ENCODE data around the gene NR2C2. TPM values are rescaled to one million over a fixed set of nuclear protein-coding genes. Genes with fewer than 3 reads are reported as not detected.

The NR2C2 gene
- total RNA-seq, 1 experiment from 2014 or later = 50.8 TPM

DNA sequence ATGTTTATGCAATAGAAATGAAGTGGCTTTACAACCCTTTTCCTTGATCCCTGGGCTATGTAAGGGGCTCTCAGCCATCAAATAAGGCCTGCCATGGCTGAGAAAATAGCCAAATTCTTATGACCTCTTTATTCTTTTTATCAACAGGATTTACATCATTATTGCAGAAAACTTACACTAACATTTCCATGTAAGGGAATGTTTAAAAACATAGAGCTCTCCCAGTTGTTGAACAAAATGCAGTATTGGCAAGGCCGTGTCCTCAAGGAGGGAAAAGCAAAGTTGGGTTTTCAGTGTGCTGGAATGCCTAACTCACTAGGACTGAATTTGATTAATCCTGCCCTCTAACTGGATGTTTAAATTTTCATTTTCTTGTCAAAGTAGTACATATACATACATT, 22.3 kb downstream of the NR2C2 start:
- Mint-ChIP-seq H3K9me3 (peaks cover 15% of the 10 kb centered on the region), H3K4me1 (0 out of 2 replicates have a peak, but pooled peaks cover 4% of the 10 kb centered on the region), H3K27me3 (ENCODE audit: low read depth) (no peaks in the 10 kb centered on the region), H3K36me3 (peaks cover 45% of the 10 kb centered on the region), H3K27ac (no peak overlapping the region), H3K4me3 (no peak overlapping the region)
- TF ChIP-seq TCF7 (CRISPR knock-in tag; IDR thresholded peaks at IDR 0.05; ENCODE audit: low read depth) (no peak), ESRRA (CRISPR knock-in tag; IDR thresholded peaks at IDR 0.05; ENCODE audit: borderline replicate concordance) (no peak), NFYB (CRISPR knock-in tag; conservative IDR thresholded peaks at IDR 0.05; ENCODE audit: low read depth) (no peak), PRRX2 (CRISPR knock-in tag; IDR thresholded peaks at IDR 0.05) (no peak)
- TF ChIP-seq, protein P1, sequence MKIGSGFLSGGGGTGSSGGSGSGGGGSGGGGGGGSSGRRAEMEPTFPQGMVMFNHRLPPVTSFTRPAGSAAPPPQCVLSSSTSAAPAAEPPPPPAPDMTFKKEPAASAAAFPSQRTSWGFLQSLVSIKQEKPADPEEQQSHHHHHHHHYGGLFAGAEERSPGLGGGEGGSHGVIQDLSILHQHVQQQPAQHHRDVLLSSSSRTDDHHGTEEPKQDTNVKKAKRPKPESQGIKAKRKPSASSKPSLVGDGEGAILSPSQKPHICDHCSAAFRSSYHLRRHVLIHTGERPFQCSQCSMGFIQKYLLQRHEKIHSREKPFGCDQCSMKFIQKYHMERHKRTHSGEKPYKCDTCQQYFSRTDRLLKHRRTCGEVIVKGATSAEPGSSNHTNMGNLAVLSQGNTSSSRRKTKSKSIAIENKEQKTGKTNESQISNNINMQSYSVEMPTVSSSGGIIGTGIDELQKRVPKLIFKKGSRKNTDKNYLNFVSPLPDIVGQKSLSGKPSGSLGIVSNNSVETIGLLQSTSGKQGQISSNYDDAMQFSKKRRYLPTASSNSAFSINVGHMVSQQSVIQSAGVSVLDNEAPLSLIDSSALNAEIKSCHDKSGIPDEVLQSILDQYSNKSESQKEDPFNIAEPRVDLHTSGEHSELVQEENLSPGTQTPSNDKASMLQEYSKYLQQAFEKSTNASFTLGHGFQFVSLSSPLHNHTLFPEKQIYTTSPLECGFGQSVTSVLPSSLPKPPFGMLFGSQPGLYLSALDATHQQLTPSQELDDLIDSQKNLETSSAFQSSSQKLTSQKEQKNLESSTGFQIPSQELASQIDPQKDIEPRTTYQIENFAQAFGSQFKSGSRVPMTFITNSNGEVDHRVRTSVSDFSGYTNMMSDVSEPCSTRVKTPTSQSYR (CRISPR knock-in tag; IDR thresholded peaks at IDR 0.05) = no peak
- DNase-seq (ENCODE audit: low spot score) (no peak), ATAC-seq (no peak)
- CTCF ChIA-PET = no interaction called here
- POLR2A ChIA-PET = interaction anchor here (0.6 kb wide), 1 partner anchor 11 kb away, joined by 4 read pairs; no protein-coding TSS in a partner anchor

DNA sequence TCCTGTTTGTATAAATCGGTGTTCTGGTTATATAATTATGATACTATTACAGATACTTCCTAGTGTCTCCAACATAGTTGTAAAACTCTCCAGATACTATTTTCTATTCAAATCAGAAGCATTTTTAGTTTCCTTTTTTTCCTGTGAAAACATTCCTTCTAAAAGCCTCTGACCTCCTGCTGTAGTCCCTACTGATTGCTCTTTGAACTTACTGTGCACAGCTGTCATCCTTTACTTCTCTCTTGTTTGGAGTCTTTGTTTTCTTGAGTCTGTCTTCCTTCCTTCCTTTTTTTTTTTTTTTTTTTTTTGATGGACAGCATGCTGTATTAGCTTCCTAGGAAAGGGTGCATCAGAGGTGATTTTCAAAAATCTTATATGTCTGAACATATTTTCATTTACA, 28.9 kb downstream of the NR2C2 start:
- peaks cover 21% of the 10 kb centered on the region for H3K36me3 Mint-ChIP-seq
- H3K4me3 Mint-ChIP-seq = no peak overlapping the region
- no peak overlapping the region for H3K27ac Mint-ChIP-seq
- TF ChIP-seq SOX15 (CRISPR knock-in tag; IDR thresholded peaks at IDR 0.05) (no peak), EMX1 (CRISPR knock-in tag; IDR thresholded peaks at IDR 0.05) (no peak), FOXP4 (CRISPR knock-in tag; IDR thresholded peaks at IDR 0.05) (no peak), ZBTB43 (CRISPR knock-in tag; IDR thresholded peaks at IDR 0.05) (no peak), JAZF1 (CRISPR knock-in tag; IDR thresholded peaks at IDR 0.05) (no peak), TEAD4 (CRISPR knock-in tag; IDR thresholded peaks at IDR 0.05) (no peak)
- TF ChIP-seq, protein P1 (CRISPR knock-in tag; IDR thresholded peaks at IDR 0.05) = no peak
- TF ChIP-seq, protein P2, sequence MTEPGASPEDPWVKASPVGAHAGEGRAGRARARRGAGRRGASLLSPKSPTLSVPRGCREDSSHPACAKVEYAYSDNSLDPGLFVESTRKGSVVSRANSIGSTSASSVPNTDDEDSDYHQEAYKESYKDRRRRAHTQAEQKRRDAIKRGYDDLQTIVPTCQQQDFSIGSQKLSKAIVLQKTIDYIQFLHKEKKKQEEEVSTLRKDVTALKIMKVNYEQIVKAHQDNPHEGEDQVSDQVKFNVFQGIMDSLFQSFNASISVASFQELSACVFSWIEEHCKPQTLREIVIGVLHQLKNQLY (CRISPR knock-in tag; IDR thresholded peaks at IDR 0.05) = no peak
- TF ChIP-seq, protein P3, sequence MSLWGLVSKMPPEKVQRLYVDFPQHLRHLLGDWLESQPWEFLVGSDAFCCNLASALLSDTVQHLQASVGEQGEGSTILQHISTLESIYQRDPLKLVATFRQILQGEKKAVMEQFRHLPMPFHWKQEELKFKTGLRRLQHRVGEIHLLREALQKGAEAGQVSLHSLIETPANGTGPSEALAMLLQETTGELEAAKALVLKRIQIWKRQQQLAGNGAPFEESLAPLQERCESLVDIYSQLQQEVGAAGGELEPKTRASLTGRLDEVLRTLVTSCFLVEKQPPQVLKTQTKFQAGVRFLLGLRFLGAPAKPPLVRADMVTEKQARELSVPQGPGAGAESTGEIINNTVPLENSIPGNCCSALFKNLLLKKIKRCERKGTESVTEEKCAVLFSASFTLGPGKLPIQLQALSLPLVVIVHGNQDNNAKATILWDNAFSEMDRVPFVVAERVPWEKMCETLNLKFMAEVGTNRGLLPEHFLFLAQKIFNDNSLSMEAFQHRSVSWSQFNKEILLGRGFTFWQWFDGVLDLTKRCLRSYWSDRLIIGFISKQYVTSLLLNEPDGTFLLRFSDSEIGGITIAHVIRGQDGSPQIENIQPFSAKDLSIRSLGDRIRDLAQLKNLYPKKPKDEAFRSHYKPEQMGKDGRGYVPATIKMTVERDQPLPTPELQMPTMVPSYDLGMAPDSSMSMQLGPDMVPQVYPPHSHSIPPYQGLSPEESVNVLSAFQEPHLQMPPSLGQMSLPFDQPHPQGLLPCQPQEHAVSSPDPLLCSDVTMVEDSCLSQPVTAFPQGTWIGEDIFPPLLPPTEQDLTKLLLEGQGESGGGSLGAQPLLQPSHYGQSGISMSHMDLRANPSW (CRISPR knock-in tag; conservative IDR thresholded peaks at IDR 0.05; ENCODE audit: low read depth) = no peak
- no peaks in the 10 kb centered on the region for H3K27me3 Mint-ChIP-seq (ENCODE audit: low read depth)
- ATAC-seq (no peak), DNase-seq (ENCODE audit: low spot score) (no peak)
- CTCF ChIA-PET = no interaction called here
- H3K4me1 Mint-ChIP-seq = peaks cover 3% of the 10 kb centered on the region; the same call in 1 of the 2 replicates
- peaks cover 3% of the 10 kb centered on the region; the same call in 1 of the 2 replicates for H3K9me3 Mint-ChIP-seq
- POLR2A ChIA-PET = interaction anchor here (0.6 kb wide), 1 partner anchor 50 kb away, joined by 3 read pairs; no protein-coding TSS in a partner anchor
